ENCODE measurements around the gene TNNT2. TPM values are rescaled to one million over a fixed set of nuclear protein-coding genes. Genes with fewer than 3 reads are reported as not detected.

The TNNT2 gene
- total and polyA plus RNA-seq, 2 donors (not counting 1 experiment from before 2014, with no cell fraction given): 1.4 TPM; not detected in 1

GRCh38 chr1:201327687-201328240 lies 49.7 kb downstream of the TNNT2 start:
- DNase-seq (ENCODE audit: low read depth in 2 of 2): no peak
- Histone ChIP-seq H3K4me3 (replicated peaks in 1 of 4; ENCODE audit: control extremely low read depth in 1 of 4, insufficient read depth in 1 of 4, low read depth in 3 of 4, low read length in 4 of 4) (no peak overlapping the region), H4K20me1 (ENCODE audit: control insufficient read depth, extremely low read depth, insufficient read depth, low read length) (no peaks in the 10 kb centered on the region), H3K27me3 (ENCODE audit: control insufficient read depth, insufficient read depth, low read length) (peaks cover 8% of the 10 kb centered on the region), H3K9ac (ENCODE audit: insufficient read depth, low read length) (no peak overlapping the region), H3K36me3 (ENCODE audit: control insufficient read depth, insufficient read depth, low read length) (no peaks in the 10 kb centered on the region), H3K4me2 (ENCODE audit: extremely low read depth, insufficient read depth, low read length) (no peak overlapping the region), H2AFZ (ENCODE audit: low read length) (no peak overlapping the region), H3K9me3 (ENCODE audit: control insufficient read depth, insufficient read depth, low read depth, low read length) (no peaks in the 10 kb centered on the region), H3K4me1 (ENCODE audit: control insufficient read depth, extremely low read depth, insufficient read depth, low read length) (no peaks in the 10 kb centered on the region), H3K79me2 (ENCODE audit: control insufficient read depth, insufficient read depth, low read length) (no peaks in the 10 kb centered on the region), H3K27ac (ENCODE audit: insufficient read depth, low read length) (no peak overlapping the region)
- TF ChIP-seq CTCF (conservative IDR thresholded peaks at IDR 0.05 in 1 of 2, IDR thresholded peaks at IDR 0.05 in 1 of 2; ENCODE audit: low read depth in 1 of 2, low read length in 2 of 2): no peak
- TF ChIP-seq EZH2 (IDR thresholded peaks at IDR 0.05; ENCODE audit: low read length, missing control alignments): no peak

GRCh38 chr1:201326710-201327109 lies 50.8 kb downstream of the TNNT2 start:
- no peak overlapping the region for H3K27ac ChIP-seq (ENCODE audit: insufficient read depth, low read length)
- no peaks in the 10 kb centered on the region for H3K9me3 ChIP-seq (ENCODE audit: control insufficient read depth, insufficient read depth, low read depth, low read length)
- no peaks in the 10 kb centered on the region for H3K79me2 ChIP-seq (ENCODE audit: control insufficient read depth, insufficient read depth, low read length)
- no peaks in the 10 kb centered on the region for H3K4me1 ChIP-seq (ENCODE audit: control insufficient read depth, extremely low read depth, insufficient read depth, low read length)
- H3K36me3 ChIP-seq (ENCODE audit: control insufficient read depth, insufficient read depth, low read length): no peaks in the 10 kb centered on the region
- no peak overlapping the region for H3K4me2 ChIP-seq (ENCODE audit: extremely low read depth, insufficient read depth, low read length)
- H3K27me3 ChIP-seq (ENCODE audit: control insufficient read depth, insufficient read depth, low read length): peaks cover 8% of the 10 kb centered on the region
- DNase-seq (ENCODE audit: low read depth in 2 of 2): no peak
- H2AFZ ChIP-seq (ENCODE audit: low read length): no peak overlapping the region
- no peak for TF ChIP-seq CTCF (conservative IDR thresholded peaks at IDR 0.05 in 1 of 2, IDR thresholded peaks at IDR 0.05 in 1 of 2; ENCODE audit: low read depth in 1 of 2, low read length in 2 of 2)
- TF ChIP-seq EZH2 (IDR thresholded peaks at IDR 0.05; ENCODE audit: low read length, missing control alignments): no peak
- no peak overlapping the region for H3K9ac ChIP-seq (ENCODE audit: insufficient read depth, low read length)
- no peaks in the 10 kb centered on the region for H4K20me1 ChIP-seq (ENCODE audit: control insufficient read depth, extremely low read depth, insufficient read depth, low read length)
- no peak overlapping the region for H3K4me3 ChIP-seq (replicated peaks in 1 of 4; ENCODE audit: control extremely low read depth in 1 of 4, insufficient read depth in 1 of 4, low read depth in 3 of 4, low read length in 4 of 4)

GRCh38 chr1:201325678-201326060 lies 51.8 kb downstream of the TNNT2 start:
- no peak for TF ChIP-seq CTCF (conservative IDR thresholded peaks at IDR 0.05 in 1 of 2, IDR thresholded peaks at IDR 0.05 in 1 of 2; ENCODE audit: low read depth in 1 of 2, low read length in 2 of 2)
- TF ChIP-seq EZH2 (IDR thresholded peaks at IDR 0.05; ENCODE audit: low read length, missing control alignments): no peak
- Histone ChIP-seq H3K27me3 (ENCODE audit: control insufficient read depth, insufficient read depth, low read length) (peaks cover 8% of the 10 kb centered on the region), H3K4me1 (ENCODE audit: control insufficient read depth, extremely low read depth, insufficient read depth, low read length) (no peaks in the 10 kb centered on the region), H3K36me3 (ENCODE audit: control insufficient read depth, insufficient read depth, low read length) (no peaks in the 10 kb centered on the region), H3K79me2 (ENCODE audit: control insufficient read depth, insufficient read depth, low read length) (no peaks in the 10 kb centered on the region), H2AFZ (ENCODE audit: low read length) (no peak overlapping the region), H3K27ac (ENCODE audit: insufficient read depth, low read length) (no peak overlapping the region), H3K9ac (ENCODE audit: insufficient read depth, low read length) (no peak overlapping the region), H3K4me2 (ENCODE audit: extremely low read depth, insufficient read depth, low read length) (no peak overlapping the region), H4K20me1 (ENCODE audit: control insufficient read depth, extremely low read depth, insufficient read depth, low read length) (no peaks in the 10 kb centered on the region), H3K9me3 (ENCODE audit: control insufficient read depth, insufficient read depth, low read depth, low read length) (no peaks in the 10 kb centered on the region), H3K4me3 (replicated peaks in 1 of 4; ENCODE audit: control extremely low read depth in 1 of 4, insufficient read depth in 1 of 4, low read depth in 3 of 4, low read length in 4 of 4) (no peak overlapping the region)
- DNase-seq (ENCODE audit: low read depth in 2 of 2): no peak

Data from fibroblast of lung (primary cell).